ENCODE results near the gene CDC42BPB. TPM values are rescaled to one million over a fixed set of nuclear protein-coding genes. Genes with fewer than 3 reads are reported as not detected.

The CDC42BPB gene
- total and polyA plus RNA-seq, 2 of the 4 experiments (the other 2 are of a cell fraction) = 49.1 to 81.4 TPM

- Histone ChIP-seq H2BK20ac (ENCODE audit: low read depth, low read length) (no peak overlapping the region), H3K9me3 (ENCODE audit: control insufficient read depth, insufficient read depth, low read length) (no peaks in the 10 kb centered on the region), H3K4ac (ENCODE audit: low read depth, low read length) (no peak overlapping the region), H3K23ac (ENCODE audit: low read depth, low read length) (no peak overlapping the region), H3K4me1 (ENCODE audit: control insufficient read depth, insufficient read depth, low read length) (peaks cover 4% of the 10 kb centered on the region; the same call in 1 of the 2 replicates), H3K9ac (ENCODE audit: low read depth, low read length) (no peak overlapping the region), H3K79me1 (ENCODE audit: low read depth in 1 of 2, low read length in 2 of 2) (peaks cover 0 to 10% of the 10 kb centered on the region in 2 experiments; a peak in 1 of 4 replicates), H3K27ac (ENCODE audit: insufficient read depth, low read length) (no peak overlapping the region), H2AK9ac (replicated peaks; ENCODE audit: low read depth, low read length, poor library complexity) (no peak overlapping the region), H3K4me2 (ENCODE audit: low read depth, low read length) (no peak overlapping the region), H2BK120ac (ENCODE audit: low read depth, low read length) (no peak overlapping the region), H4K91ac (ENCODE audit: insufficient read depth, low read depth, low read length) (no peak overlapping the region), H2AFZ (replicated peaks; ENCODE audit: low read length, poor library complexity) (no peak overlapping the region), H3K36me3 (ENCODE audit: control insufficient read depth, insufficient read depth, low read length) (peaks cover 17% of the 10 kb centered on the region), H4K5ac (ENCODE audit: low read depth, low read length) (no peak overlapping the region), H4K20me1 (ENCODE audit: insufficient read depth, low read length) (peaks cover 14% of the 10 kb centered on the region; the same call in 1 of the 2 replicates), H3K4me3 (ENCODE audit: insufficient read depth, low read depth, low read length) (no peak overlapping the region), H2BK5ac (ENCODE audit: low read depth, low read length, poor library complexity, severe bottlenecking) (no peak overlapping the region), H3K9me1 (ENCODE audit: insufficient read depth, low read length) (peaks cover 10% of the 10 kb centered on the region), H3K27me3 (ENCODE audit: control insufficient read depth, insufficient read depth, low read length) (no peaks in the 10 kb centered on the region), H3K18ac (ENCODE audit: low read depth, low read length) (no peak overlapping the region), H2BK15ac (ENCODE audit: low read depth, low read length) (no peak overlapping the region), H3K56ac (ENCODE audit: extremely low read depth, insufficient read depth, low read length) (no peak overlapping the region), H2AK5ac (ENCODE audit: low read depth, low read length) (peak overlapping the region; percentile 43), H4K8ac (ENCODE audit: low read depth in 2 of 2, low read length in 2 of 2) (no peak overlapping the region), H3K14ac (replicated peaks; ENCODE audit: low read depth, low read length) (no peak overlapping the region)
- dilution Hi-C loops (cut with HindIII; ENCODE audit: low sequenced_read_pairs, unreplicated experiment) = no loop called here
- intact Hi-C loops (cut with micrococcal nuclease) = loop anchor here (5.0 kb wide), 1 partner anchor 94 kb away; no protein-coding TSS in a partner anchor
- no peak for ATAC-seq (ENCODE audit: low read depth)
- no peak for DNase-seq
- CTCF ChIA-PET = no interaction called here
- WGBS, 2 experiments (ENCODE audit: extremely low coverage in 2 of 2, insufficient read length in 1 of 2) = 80% methylated on average over 6 of the region's 15 CpGs; no CpG with 5 or more reads in 1 of the 2 experiments
- TF ChIP-seq CHD1 (IDR thresholded peaks at IDR 0.05; ENCODE audit: low read depth, low read length) (no peak), ELK1 (IDR thresholded peaks at IDR 0.05; ENCODE audit: borderline replicate concordance, low read depth, low read length) (no peak), SMC3 (IDR thresholded peaks at IDR 0.05; ENCODE audit: low read depth, low read length) (no peak), FOS (IDR thresholded peaks at IDR 0.05; ENCODE audit: low read depth, low read length) (no peak), NFE2L2 (IDR thresholded peaks at IDR 0.05; ENCODE audit: low read depth, low read length) (no peak), POLR2A (IDR thresholded peaks at IDR 0.05; ENCODE audit: low read depth, low read length) (no peak), CEBPB (IDR thresholded peaks at IDR 0.05; ENCODE audit: low read depth, low read length) (no peak), RFX5 (IDR thresholded peaks at IDR 0.05; ENCODE audit: low read depth, low read length) (no peak), RCOR1 (IDR thresholded peaks at IDR 0.05; ENCODE audit: insufficient replicate concordance, low read length) (no peak), MAZ (IDR thresholded peaks at IDR 0.05; ENCODE audit: borderline replicate concordance, low read depth, low read length) (no peak), MXI1 (IDR thresholded peaks at IDR 0.05; ENCODE audit: borderline replicate concordance, low read depth, low read length) (no peak), BHLHE40 (IDR thresholded peaks at IDR 0.05; ENCODE audit: low read depth, low read length) (no peak), RAD21 (IDR thresholded peaks at IDR 0.05; ENCODE audit: low read length) (no peak), CTCF (conservative IDR thresholded peaks at IDR 0.05; ENCODE audit: low read depth, low read length) (no peak), USF2 (IDR thresholded peaks at IDR 0.05; ENCODE audit: low read depth, low read length) (no peak)
- no TSS peak for BruUV-seq (replicated peaks)
- in situ Hi-C loops (cut with MboI; ENCODE audit: low sequenced_read_pairs) = loop anchor here (10.0 kb wide), 1 partner anchor 106 kb away; no protein-coding TSS in a partner anchor
- POLR2A ChIA-PET (ENCODE audit: unreplicated experiment) = no interaction called here
These were observed 166.2 kb downstream of the CDC42BPB start for GRCh38 chr14:102891111-102891510.
